Raji (cell line): Measurements from ENCODE around the gene RASAL2.

ENCODE experiments used
- POLR2A ChIP-seq: IDR thresholded peaks from 2 replicates; pipeline ENCODE4 v1.6.1; 2011; ENCODE audit warnings: low read depth, low read length, control low read depth; ENCODE audit not compliant: insufficient read depth

The RASAL2 gene

DNA sequence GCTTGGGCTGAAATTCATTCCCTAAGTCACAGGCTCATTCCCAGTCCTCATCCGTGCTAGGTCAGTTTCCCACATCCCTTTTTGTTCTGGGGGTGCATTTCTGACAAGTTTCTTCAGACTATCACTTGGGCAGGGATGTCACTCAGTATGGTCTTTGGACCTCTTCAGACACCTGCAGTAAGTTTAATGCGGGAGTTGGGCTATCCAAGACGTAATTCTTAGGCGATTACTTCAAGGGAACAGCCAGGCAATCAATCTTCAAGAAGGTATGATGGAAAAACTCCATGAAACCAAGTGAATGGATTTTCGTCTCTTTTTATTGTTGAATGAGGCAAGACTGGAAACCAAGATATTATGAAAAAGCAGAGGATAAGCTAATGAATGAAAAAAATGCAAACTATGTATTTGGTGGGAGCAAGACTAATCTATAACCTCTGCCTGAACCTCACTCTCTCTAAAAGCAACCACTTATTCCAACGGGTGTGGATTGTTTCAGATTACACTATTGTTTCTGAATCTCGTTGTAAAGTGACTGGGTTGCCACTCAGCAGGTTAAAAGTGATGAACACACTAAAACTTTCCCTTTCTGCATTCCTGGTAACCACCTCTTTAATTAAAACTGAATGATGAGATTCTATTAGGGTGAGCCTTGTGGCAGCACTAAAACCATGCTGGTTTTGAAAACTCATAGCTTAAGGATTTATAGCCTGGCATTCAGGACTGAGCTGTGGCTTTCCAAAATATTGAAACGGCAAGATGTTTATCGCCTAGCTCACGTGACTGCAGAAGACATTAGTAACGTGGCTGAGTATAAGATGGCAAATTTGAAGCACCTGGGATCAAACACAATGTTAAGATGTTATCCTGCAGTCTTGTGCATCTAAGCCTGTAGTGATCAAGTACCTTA is 1.1 kb downstream of the RASAL2 start:
- TF ChIP-seq POLR2A, result no peak

DNA sequence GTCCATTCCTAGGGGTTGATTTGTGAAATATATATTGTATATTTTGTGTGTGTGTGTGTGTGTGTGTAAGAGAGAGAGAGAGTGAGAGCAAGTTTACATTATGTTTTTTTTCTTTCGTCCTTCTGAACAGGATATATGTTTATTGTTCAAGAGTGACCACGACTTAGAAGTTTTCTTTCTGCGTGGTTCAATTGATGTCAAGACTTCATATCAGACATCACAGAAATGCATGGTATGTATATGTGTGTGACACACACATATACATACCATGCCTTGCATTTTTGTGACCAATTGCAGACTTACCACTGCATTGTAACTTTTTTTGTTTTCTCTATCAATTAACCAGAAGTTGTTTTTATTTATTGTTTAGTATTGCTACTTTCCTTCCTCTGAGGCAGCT is 2.5 kb downstream of the RASAL2 start:
- no peak for TF ChIP-seq POLR2A

DNA sequence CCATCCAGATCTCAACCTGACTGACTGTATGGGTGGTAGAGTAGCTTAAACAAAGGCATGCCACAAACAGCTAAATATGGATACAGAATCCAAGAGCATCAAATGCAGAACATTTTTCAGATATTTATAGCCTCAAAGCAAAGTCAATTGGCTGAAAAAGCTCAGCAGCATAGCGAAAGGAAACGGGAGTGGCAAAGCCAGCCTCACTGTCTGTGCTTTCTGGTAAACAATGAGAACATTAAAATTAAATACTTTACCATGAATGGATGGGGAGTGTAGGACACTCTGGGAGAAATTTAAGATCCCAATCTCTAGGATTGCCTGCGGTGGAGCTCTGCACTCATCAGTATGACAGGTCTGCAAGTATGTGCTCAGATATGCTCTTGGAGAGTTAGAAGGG is 4.4 kb downstream of the RASAL2 start:
- TF ChIP-seq POLR2A, result no peak

DNA sequence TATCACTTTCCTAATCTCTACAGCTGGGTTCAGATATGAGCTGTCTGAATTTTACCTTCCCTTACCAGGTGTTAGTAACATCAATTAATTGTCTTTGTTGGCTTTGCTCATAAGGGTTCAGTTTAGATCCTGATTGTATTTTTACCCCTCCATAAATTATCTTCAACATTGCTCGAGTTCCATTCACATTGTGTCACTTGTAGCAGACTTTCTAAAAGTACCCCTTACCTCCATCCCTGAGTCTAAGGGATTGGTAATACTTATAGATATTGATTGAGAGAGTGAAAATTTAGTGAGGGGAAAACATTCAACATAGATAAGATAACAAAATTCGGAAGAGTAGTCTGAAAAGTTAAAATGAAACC is 7.3 kb downstream of the RASAL2 start:
- TF ChIP-seq POLR2A, result no peak

DNA sequence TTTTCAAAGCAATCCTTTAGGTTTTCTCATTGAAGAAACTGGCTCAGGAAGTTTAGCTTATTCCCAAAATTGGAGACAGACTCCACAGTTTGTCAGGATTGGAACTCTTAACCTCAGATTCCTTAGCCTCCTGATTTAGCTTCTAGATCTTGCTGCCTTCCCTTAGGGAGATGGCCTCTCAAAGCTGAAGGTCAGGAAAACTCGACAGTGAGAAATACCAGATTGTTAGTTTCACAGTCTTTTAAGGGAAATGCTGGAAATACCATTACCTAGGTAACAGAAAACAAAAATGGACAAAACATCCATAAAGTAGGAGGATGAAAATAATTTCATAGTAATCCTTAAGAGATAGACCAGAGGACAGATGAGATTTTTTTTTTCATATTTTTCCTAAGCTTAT is 7.8 kb downstream of the RASAL2 start:
- no peak for TF ChIP-seq POLR2A

DNA sequence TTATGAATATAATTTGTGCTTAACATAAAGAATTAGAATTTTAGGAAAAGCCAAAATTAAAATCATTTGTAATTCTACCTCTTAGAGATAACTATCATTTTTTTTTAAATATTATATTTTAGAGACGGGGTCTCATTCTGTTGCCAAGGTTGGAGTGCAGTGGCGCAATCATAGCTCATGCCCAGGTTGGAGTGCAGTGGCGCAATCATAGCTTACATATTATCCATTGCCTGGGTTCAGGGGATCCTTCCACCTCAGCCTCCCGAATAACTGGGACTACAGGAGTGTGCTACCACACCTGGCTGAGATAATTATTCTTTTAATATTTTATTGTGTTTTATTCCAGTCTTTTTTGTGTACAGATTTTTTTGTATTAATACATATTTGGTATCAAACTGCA is 8.3 kb downstream of the RASAL2 start:
- TF ChIP-seq POLR2A, result no peak

DNA sequence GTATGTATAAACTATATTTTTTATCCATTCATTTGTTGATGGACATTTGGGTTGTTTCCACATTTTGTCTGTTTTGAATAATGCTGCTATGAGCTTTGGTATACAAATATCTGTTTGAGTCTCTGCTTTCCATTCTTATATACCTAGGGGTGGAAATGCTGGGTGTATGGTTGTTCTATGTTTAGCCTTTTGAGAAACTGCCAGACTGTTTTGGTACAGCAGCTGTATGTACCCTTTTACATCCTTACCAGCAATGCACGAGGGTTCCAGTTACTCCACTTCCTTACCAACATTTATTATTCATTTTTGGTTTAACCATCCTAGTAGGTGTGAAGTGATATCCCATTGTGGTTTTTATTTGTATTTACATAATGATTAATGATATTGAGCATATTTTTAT is 13.9 kb downstream of the RASAL2 start:
- TF ChIP-seq POLR2A, result no peak

DNA sequence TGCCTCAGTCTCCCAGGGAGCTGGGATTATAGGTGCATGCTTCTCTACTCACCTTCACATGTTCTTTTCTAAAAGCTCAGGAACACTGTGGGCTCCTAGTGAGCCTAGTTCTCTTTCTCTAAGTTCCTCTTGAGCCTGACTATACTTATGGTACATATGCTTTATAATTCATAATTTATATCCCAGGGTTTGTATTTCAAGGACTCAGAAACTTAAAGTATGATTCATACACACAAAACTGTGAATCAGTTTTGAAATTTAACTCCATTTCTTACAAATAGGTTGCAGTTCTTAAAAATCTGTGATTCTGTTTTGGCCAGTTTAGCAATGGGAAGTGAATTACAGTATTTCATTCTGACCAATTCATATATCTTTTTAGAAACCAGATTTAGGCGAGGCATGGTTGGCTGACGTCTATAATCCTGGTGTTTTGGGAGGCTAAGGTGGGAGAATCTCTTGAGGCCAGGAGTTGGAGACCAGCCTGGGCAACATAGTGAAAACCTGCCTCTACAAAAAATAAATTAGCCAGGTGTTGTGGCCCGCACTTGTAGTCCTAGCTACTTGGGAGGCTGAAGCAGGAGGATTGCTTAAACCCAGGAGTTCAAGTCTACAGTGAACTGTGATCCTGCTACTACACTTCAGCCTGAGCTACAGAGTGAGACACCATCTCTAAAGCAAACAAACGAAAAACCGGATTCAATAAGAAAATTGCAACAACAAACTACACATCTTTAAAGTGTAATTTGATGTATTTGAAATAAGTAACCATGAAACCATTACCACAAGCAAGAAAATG is 15.6 kb downstream of the RASAL2 start:
- TF ChIP-seq POLR2A, result no peak

DNA sequence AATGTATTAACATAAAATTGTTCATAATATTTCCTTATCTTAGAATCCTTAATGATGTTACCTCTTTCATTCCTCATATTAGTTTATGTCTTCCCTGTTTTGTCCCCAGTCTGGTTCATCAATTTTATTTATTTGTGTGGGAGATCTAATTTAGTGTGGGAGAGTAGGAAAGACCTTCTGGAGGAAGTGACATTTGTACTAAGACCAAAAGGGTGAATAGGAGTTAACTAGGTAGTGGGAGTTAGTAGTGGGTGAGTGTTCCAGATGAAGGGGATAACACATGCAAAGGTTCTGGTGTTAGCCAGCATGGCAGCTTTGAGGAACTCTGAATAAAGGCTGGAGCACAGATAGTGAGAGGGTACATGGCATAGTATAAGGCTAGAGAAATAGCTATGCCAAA is 21.4 kb downstream of the RASAL2 start:
- no peak for TF ChIP-seq POLR2A

DNA sequence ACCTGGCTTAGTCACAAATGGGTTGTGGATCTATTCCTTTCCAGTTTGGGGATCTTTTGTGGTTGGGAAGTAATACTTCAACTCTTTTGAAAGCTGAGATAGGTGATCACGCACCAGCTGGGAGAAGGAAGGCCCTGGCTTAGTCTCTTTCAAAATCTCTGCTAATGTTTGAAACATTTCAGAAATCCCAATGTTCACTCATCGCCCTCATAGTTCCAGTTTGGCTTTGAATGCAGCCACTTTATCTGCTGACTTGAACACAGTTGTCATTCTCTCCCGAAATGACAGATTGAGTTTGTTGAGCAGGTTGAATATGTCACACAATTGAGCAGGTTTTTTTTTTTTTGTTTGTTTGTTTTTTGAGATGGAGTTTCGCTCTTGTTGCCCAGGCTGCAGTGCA is 24.6 kb downstream of the RASAL2 start:
- no peak for TF ChIP-seq POLR2A

DNA sequence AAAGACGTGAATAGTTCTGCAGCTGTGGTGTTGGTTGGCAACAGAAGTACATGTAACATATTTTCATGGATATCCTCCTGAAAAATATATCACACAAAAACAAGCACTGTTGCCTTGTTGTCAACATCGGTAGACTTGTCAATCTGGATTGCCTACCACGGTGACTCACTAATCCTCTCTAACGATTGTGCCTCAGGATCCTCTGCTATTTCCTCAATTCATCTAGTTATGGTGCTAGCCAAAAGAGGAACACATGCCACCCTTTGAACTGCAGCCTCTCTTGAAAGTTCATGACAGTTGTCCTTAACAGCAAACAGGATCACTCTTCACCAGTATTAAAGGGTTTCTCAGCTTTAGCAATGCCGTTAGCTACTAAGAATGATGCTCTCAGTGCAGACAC is 25.7 kb downstream of the RASAL2 start:
- TF ChIP-seq POLR2A, result no peak

DNA sequence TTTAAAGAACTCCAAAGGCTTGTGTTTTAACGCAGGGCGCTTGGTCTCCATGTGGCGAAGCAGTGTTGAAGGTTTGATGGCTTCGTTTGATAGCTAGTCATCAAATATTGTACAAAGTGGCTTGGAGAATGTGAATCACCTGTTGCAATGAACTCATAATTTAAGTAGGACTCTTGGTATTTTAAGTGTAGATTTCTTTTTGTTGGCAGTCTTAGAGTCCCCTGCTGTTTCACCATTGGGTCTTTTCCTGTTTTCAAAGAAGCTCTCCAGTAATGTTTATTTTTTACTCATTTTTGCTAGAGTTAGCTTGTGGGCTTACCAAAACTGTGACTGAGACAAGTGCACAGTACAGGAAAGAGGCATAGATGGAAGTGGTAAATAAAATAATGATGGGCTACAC is 26.2 kb downstream of the RASAL2 start:
- no peak for TF ChIP-seq POLR2A

DNA sequence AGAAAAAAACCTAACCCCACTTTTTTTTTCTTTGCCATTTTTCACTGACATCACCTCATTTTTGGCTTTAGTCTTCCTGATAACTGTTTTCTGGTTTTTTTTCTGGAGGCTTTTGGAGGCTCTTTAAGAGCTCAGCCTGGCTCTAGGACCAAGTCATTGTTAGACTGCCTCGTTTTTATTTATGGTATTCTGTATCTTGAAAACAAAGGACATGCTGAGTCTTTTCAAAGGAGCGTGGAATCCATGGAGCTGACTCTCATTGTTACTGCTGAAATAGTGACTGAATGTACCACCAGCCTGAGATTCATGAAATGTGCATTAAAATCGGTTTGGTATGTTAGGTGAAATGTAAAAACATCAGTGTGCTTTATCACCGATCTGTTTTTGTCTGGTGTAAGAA is 28.0 kb downstream of the RASAL2 start:
- TF ChIP-seq POLR2A, result no peak

DNA sequence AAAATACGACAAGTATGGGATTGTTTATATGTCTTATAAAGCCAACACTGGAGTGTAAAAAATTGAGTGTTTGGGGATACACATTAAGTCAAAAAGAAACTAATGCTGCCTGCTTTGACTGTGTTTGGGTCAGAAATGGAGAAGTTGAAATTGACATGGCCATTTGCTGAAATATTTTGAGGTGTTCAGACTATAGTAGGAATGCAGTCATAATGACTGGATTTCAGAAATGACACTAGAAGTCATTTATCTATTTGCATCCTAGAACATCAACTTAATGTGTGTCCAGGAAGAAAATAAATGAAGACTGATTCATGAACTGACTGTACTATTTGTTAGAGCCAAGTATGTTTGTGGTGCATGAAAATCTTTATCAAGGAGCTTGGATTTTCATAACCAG is 28.4 kb downstream of the RASAL2 start:
- TF ChIP-seq POLR2A, result no peak

DNA sequence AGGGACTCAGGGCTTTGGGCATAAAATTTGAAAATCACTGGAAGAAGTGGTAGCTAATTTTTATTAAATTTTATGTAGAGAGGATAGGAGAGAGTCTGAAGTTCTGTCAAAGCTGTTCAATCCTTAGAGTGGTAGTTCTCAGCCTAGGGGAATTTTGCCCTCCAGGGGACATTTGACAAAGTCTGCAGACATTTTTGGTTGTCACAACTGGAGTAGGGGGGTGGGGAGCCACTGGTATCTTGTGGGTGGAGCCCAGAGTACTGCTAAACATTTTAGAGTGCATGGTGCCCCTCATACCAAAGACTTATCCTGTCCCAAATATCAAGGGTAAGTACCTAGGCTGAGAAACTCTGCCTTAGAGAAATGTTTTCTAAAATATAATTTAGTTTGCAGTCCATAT is 30.2 kb downstream of the RASAL2 start:
- no peak for TF ChIP-seq POLR2A

DNA sequence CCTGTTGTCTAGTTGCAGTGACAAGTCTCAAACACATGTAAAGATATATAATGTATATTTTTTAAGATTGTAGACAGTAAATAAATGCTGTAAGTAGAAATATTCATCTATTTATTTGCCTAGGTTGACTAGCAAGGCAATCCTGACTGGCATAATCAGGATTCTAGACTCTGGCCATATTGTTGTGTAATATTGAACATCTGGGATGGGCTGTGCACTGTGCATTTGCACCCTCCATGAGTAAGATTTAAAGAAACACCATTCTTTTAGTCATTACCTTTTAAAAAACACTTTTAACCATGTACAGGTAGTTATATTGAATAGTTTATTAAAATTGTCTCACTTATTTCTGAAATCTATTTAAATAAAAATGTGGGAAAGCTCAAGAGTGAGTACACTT is 32.4 kb downstream of the RASAL2 start:
- TF ChIP-seq POLR2A, result no peak

DNA sequence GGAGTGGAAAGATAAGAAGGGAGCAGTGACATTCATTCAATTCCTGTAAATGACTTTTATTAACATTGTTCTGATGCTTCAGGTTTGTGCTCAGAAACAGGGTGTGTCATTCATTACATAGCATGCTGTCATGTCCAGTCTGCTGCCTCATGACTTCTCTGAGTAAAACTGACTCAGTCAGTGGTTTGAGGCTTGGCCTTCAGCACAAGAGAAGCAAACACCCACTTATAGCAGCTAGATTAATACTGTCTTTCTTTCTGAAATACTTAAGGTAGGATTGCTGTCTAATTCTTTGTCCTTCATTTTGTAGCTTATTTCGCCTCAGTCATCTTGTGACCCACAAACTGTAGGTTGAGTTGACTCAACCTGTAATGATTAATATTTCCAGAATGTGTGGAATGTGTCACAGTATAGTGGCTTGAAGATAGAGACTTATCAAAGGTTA is 32.9 kb downstream of the RASAL2 start:
- no peak for TF ChIP-seq POLR2A
